Stimulated activated CD4-positive, alpha-beta T cell treated with anti-CD3 and anti-CD28 coated beads, Interleukin-2, amount 100 ng/mL, for 24 hours (primary cell): ENCODE results near the gene KRT2.
"Not testable (repeated sequence)": the region's sequence is repeated elsewhere in the genome, so short reads cannot be mapped to it uniquely, and the experiment has no call there.

Experiments used
- DNase-seq, 2 donors: peaks; one replicate each; pipeline ENCODE4 v3.0.0-alpha.2; 2020

KRT2 gene

GRCh38 chr12:52683575-52684300, 31.7 kb upstream of the KRT2 start:
- DNase-seq = no peak

- DNase-seq = no peak
Observed at GRCh38 chr12:52682938-52683574, 31.0 kb upstream of the KRT2 start.

GRCh38 chr12:52682381-52682660, 30.3 kb upstream of the KRT2 start:
- DNase-seq = no peak

- DNase-seq = peak; percentile 20 to 22
Observed at GRCh38 chr12:52681526-52682380, 29.7 kb upstream of the KRT2 start.

- no peak for DNase-seq
Observed at GRCh38 chr12:52680363-52680762, 28.4 kb upstream of the KRT2 start, which contains the start of gene KRT1. KRT1 (minus strand) TSS chr12:52680407; CDS start chr12:52680348, 59 bp downstream.

DNA sequence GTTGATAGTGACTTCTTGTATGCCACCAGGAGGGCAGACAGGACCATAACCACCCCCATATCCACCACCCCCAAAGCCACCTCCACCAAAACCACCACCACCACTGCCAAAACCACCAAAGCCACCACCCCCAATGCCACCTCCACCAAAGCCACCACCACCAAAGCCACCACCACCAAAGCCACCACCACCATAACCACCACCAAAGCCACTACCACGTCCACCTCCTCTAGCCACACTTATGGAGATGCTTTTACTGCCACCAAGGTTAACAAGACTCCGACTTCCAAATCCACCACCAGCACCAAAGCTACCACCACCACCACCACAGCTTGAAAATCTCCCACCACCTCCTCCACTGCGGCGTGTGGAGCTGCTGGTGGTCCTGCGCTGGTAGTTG, 27.9 kb upstream of the KRT2 start:
- DNase-seq = no peak

- DNase-seq = no peak
Observed at GRCh38 chr12:52677671-52678070, 25.7 kb upstream of the KRT2 start.

DNA sequence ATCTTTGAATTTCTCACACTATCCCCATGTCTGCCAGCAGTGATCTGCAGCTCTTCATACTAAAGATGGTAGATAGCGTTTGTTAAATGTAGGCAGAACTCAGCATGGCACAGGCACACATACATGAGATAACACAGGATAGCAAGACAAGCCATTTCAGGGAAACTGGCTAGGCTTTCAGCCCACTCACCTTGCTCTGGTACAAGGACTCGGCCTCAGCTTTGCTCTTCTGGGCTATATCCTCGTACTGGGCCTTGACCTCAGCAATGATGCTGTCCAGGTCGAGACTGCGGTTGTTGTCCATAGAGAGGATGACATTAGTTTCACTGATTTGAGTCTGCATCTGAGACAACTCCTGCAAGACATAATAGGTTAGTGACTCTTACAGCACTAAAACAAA, 25.1 kb upstream of the KRT2 start:
- DNase-seq = no peak

DNA sequence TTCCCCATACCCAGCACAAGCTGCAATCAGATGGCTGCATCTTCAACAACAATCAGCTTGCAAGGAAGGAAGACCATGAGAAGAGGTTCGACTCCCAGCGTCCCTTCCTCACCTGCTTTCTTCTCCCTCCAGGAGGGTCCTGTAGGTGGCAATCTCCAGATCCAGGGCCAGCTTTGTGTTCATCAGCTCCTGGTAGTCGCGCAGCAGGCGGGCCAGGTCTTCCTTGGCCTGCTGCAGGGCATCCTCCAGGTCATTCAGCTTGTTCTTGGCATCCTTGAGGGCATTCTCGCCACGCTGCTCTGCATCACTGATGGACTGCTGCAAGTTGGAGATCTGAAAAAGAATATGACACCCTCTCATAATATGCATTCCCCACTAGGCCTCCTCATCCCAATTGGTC, 24.2 kb upstream of the KRT2 start:
- no peak for DNase-seq

DNA sequence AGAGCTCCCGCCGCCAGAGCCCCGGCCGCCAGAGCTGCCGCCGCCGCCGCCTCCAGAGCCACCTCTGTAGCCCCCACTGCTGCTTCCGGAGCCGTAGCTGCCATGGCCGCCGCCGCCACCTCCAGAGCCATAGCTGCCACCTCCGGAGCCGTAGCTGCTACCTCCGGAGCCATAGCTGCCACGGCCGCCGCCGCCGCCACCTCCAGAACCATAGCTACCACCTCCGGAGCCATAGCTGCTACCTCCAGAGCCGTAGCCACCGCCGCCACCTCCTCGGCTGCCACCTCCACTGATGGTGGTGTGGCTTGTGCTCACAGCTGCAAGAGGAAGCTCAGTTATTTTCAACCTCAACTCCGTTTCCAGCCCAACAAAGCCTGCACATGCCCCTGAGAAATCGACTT, 23.3 kb upstream of the KRT2 start:
- no peak for DNase-seq

- no peak for DNase-seq
Observed at GRCh38 chr12:52674433-52674775, 22.4 kb upstream of the KRT2 start.

GRCh38 chr12:52673713-52674432, 21.9 kb upstream of the KRT2 start:
- no peak for DNase-seq

GRCh38 chr12:52673217-52673616, 21.2 kb upstream of the KRT2 start:
- no peak for DNase-seq

DNA sequence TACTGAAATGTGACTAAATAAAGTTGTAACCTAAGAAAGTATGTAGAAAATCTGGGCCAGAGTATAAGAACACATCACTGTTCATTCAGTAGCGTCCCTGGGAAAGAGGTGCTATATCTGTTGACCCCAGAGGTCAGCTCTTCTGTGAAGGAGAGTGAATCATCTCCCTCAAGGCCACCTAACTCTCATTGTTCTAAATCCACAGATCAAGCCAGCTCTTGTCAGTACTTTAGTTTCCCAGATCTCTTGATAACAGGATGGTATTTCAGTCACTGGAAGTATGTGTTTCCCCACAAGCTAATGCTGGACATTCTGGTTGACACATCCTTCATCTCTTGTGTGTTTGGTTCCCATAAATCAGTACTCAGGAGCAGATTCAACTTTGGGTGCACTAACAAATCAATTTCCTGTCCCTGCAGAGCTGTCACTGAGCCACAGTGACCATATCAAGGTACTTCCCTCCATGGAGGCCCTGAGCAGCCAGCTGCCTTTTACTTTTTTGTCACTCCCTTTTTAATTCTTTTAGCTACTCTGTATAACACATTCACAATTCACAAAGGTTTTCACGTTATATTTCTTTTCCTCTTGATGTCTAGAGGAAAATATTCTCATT, 20.4 kb upstream of the KRT2 start:
- DNase-seq = no peak

DNA sequence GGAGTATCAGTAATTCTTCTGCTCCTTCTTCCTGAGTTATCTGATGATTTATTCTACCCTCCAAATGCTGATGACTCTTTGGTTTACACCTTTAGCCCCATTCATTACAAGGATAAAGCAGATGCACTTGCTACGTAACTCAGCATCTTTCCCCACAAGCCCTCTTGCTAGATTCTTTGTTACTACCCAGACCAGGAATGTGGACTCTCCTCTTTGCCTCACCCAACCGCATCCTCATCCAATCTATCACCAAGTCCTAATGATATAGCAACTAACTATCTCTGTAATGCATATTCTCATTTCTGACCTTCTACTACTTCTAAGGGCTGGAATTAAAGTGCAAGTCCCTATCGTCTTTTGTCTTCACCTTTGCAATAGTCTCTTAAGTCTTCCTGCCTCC, 18.9 kb upstream of the KRT2 start:
- DNase-seq = no peak

- DNase-seq = no peak
Observed at GRCh38 chr12:52670506-52670905, 18.5 kb upstream of the KRT2 start.

DNA sequence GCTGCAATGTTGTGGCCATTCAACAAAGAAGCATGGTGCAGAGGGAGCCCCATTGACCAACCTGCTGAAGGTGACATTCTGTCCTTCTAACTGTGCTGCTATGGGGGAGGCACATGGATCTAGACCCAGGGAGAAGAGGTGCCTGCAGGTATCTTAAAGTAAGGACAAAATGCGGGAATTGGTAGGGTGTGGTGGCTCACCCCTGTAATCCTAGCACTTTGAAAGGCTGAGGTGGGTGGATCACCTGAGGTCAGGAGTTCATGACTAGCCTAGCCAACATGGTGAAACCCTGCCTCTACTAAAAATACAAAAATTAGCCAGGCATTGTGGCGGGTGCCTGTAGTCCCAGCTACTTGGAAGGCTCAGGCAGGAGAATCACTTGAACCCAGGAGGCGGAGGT, 17.9 kb upstream of the KRT2 start:
- DNase-seq = not testable (repeated sequence)

- DNase-seq = no peak
Observed at GRCh38 chr12:52669426-52669825, 17.4 kb upstream of the KRT2 start.

DNA sequence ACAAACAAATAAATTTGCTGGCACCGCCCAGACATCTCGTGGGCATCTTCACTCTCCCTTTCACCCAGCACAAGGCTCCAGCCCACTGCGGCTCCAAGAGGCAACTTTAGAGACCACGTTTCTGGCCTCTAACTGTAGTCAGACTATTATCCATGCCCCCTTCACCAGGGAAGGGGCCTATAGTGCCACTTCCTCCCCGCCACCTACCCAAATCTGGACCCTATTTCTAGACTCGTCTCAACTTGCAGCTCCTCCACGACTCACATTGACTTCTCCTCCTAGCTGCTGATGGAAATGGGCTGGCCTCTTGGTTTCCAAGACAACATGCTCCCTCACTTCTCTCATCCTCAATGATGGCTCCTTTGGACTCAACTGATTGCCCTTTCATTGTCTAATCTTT, 15.9 kb upstream of the KRT2 start:
- DNase-seq = no peak

DNA sequence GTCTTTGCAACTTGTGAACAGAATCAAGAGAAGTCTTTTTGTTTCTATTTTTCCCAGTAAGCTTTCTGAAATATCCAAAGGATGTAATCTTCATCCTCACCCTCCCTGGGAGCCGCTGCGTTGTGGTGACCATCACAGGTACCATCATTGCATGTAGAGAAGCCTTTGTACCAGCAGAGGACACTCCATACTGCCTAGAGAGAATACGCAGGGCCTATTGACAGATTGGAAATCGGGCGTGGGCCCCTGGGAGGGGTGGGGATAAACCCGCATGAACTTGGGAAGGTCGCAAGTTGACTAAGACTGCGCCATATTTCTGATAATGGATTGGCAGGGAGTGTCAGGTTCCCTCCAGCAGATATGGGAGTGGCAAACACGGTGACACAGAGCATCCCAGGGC, 15.5 kb upstream of the KRT2 start:
- no peak for DNase-seq

- no peak for DNase-seq
Observed at GRCh38 chr12:52666471-52666870, 14.5 kb upstream of the KRT2 start.

DNA sequence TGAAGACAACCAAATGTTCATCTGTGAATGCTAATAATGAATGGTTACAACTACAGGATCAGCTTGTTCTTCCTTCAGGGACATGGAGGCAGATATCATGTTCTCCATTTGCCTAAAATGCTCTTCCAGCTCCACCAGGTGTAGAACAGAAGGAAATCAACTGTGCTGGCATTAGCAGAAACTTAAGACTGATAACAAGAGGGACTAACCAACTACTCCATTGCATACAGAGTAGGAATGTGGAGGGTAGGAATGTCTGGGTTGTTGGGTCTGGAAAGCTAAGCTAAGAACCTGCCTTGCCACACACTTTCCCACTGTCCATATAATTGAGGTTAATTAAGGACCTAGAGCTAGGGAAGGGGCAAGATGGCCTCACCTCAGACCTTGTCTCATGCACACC, 11.4 kb upstream of the KRT2 start:
- DNase-seq = no peak

GRCh38 chr12:52662918-52663229, 10.9 kb upstream of the KRT2 start:
- DNase-seq = no peak
